NCI-H748 (cell line): ENCODE data around the gene GRB14.
"Not testable (repeated sequence)": the region's sequence is repeated elsewhere in the genome, so short reads cannot be mapped to it uniquely, and the experiment has no call there.

Experiments
- DNase-seq: peaks from one replicate; lab custom pipeline; 2025; ENCODE audit not compliant: unreplicated experiment; lab: John Stamatoyannopoulos, UW

The GRB14 gene

DNA sequence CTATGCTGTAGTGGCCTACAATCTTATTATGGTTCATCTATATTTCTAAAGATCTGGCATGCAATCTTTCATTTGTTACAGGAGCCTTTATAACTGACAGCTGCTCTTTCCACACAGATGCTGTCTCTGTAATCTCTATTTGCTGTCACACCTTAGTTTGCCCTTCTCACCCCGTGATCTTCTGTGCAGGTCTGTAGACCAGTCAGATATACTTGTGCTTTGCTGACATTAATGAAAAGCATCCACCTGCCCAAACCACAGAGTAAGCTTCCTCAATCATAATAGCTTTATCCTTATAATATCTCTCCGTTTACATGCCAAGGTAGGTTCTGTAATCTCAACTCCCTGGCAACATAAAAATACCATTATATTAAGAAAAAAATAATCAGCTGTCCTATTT, 122.4 kb downstream of the GRB14 start:
- peak; percentile 79 for DNase-seq

DNA sequence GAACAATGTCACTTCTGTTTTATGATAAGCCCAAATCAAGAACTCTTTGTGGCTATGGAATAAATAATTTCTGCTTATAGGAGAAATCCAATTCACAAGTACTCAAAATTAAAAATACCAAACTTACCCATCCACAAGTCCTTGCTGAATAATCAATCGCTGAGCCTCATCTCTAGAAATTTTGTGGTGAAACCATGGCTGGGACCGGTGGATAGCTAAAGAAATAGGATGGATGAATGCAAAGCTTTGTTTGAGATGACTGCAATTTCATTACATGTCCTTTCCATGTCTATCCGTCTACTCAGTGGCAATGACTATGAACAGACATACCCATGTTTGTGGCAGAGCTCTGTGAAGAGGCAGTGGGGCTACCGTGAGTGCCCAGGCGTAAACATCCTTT, 124.4 kb downstream of the GRB14 start:
- DNase-seq, result no peak

DNA sequence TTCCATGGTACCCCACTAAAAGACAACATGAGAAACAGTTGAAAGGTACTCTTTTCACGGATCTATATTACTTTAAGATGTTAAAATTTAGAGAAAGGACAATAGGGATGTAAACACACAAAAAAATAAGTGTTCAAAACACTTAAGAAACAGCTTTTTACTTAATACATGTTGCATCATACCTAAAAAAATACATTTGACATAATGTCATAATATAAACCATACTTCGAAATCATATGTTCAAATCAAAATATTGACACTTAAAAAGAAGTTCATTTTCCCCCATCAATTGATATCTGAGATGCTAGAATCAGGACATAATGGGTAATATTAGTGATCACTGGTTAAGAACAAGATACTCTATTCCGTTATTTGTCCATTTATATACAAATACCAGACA, 124.9 kb downstream of the GRB14 start:
- DNase-seq, result no peak

DNA sequence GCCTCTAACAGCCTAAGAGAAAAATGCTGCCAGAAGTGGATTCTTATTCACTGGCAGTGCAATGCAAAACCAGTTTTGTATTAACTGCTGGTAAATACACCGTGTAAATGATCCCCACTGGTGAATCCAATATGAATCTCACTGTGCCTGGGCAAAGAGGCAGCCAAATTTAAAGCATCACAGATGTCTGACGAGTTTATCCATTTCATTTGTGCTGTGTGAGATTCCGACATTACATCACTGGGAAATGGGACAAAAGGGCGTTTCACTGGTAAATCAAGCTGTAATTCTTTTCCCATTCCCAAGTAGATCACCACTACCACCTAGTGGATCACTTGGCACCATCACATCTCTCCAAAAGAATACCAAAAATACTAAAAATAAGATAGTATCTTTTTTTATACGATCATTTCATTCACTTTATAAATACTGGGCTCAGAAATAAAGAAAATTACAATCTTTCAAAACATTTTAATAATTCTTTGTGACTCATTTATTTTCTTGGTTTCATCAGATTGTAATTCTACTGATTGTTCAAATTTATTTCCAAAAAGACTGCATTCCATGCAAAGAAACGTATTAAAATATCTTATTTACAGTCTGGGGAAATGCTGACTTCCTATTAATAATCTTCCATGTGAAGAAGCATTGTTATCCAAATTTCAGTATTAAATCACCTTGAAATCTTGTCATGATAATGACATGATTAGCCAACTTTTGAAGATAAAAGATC, 125.6 kb downstream of the GRB14 start:
- DNase-seq, result peak; percentile 56

DNA sequence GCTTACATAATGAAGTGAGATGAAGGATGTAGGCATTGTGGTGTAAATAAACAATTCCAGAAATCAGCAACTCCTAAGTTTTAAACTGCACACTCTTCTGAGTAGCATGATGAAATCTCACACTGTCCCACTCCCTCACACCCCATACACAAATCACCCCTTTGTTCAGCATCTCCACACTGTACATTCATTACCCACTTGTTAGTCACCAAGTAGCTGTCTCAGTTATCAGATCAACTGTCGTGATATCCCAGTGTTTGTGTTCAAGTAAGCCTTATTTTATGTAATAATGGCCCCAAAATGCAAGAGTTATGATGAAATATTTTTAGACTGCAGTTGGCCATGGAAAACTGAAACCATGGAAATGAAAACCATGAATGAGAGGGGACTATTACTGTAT, 135.7 kb downstream of the GRB14 start:
- no peak for DNase-seq

DNA sequence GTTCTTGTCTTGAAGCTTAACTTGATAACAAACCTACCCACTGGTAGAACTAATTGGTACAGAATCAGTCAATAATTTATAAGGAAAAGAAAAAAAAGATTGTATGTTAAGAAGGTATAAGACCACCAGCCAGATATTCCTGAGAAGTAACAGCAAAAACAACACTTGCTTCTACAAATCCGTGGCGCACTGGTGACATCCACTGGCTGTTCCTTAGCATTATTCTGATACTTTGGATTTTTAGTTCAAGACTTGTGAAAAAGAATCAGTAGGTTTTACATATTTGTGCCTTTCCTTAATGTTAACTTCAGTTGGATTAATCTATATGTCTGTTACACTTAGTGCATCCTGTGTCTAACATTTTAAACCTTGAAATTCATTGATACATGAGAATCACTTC, 141.8 kb downstream of the GRB14 start:
- peak; percentile 67 for DNase-seq

DNA sequence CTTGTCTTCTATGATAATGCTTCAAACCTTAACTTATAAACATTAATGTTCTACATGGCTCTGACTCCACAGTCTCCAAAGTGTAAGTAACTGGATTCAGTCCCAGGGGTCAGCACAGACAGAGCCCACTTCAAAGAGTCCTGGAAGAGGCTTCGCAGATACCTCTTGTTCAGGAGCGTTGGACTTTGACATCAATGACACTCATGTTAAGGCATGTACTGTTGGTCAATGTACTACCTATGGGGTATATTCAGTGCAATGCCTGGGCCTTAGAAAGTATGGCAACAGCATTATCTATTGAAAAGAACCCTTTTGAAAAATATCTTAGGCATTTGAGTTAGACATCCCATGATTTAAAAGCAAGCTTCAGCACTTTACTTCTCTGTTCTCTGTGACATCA, 143.1 kb downstream of the GRB14 start:
- DNase-seq, result no peak

DNA sequence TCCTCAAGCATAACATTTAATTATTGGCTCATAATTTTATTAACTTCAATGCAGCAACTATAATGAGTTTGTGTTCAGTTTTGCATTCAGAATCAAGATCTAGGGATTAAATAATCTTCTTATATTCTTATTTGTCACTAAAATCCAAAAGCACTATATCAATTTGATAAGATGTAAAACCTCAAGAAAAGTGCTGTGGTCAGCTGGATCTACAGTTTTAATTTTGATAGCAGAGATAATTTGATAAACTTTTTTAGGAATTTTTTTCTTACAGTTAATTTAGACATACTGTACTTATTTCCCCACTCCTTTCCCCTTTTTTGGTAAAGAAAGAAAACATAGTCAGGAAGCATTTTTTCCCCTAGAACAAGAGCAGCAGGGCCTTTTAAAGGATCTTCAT, 146.4 kb downstream of the GRB14 start:
- DNase-seq, result no peak

DNA sequence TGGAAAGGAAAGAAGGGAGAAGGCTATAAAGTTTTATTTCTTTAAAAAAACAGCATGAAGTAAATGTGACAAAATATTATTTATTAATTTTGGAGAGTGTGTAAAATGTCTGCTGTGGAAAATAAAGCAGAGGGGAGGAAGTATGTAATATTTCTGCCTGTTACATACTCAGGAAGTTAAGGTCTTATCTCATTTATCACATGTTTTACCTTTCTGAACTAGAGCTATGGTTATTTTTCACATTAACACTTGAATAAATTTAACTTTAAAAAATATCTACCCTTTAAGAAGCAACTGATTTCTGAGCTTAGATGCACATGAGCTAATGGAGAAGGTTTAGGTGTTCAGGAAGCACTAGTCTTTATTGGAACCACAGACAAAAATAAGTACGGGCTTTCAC, 148.3 kb downstream of the GRB14 start:
- DNase-seq, result no peak

DNA sequence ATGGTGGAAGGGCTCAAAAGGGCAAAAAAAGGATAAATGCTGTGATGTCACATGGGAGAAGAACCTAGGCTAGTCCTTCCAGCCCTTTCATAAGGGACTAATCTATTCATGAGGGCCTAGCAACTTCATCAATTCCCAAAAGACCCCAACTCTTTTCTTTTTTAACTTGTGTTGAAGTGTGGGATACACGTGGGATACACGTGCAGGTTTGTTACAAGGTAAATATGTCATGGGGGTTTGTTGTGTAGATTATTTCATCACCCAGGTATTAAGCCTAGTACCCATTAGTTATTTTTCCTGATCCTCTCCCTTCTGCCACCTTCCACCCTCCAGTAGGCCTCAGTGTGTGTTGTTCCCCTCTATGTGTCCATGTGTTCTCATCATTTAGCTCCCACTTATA, 156.2 kb downstream of the GRB14 start:
- not testable (repeated sequence) for DNase-seq

DNA sequence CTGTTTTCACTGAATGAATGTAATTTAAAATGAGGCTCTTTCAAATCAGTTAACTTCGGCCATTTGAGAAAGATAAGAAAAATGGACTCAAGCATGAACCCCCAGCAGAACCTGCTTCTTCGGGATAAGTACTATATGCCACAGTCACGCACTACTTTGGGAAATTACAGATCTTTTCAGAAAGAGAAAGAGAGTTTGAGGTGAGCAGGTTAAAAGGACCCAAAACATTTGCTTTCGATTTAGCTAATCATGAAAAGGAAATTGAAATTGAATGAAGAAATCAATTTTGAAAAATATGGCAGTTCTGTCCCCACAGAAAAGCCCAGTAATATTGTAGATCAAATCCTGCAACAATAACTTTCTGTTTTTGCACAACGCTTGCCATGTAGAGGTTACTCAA, 156.9 kb downstream of the GRB14 start:
- DNase-seq, result no peak

DNA sequence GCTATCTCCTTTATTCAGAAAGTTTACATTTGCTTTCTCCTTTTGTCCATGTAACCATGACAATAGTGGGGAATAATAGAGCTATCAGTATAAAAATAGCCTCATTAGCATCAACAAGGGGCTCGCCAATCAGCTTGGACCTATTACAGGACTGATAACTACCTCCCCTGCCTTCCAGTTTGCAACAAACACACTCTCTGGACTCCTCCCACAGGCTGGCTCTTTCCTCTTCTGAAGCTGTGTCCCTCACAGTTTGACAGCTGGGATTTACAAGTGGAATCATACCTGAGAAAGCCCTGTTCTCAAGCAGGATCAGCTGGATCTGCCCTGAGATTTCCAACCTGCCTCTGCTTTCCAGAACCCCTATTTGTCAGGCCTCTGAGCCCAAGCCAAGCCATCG, 162.5 kb downstream of the GRB14 start:
- peak; percentile 84 for DNase-seq

DNA sequence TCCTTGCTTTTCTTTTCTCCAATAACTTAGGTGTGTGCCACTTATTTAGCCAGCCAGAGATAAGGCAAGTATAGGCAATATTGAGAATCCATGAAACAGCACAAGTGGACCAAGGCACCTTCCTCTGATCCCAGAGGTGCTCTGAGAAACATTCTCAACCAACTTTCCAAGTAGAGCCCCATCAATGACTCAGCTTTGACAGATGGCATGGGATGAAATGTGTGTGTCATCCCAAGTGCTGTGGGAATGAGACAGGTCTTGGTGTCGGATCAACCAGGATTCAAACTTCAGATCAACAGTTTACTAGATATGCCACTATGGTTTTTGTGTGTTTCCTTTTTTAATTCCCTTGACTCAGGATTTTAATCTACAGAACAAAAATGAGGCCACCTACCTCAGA, 164.0 kb downstream of the GRB14 start:
- DNase-seq, result no peak

DNA sequence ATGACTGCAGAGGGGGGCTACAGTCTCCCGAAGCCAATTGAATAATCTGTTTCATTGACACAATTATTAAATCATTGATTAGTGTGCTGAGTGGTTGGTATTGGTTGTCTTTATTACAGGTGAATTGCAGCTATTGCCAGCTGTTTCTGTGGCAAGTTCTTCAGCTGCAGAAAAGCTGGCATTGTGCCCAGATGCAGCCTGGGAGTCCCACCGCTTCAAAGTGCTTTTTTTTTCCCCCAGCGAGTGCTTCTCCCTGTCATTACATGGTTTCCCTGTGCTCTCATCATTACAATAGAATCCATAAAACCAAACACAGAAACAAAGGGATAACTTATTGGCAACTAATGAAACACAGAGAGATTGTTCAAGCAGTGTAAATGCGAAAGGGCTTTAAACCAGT, 164.7 kb downstream of the GRB14 start:
- DNase-seq, result peak; percentile 98

DNA sequence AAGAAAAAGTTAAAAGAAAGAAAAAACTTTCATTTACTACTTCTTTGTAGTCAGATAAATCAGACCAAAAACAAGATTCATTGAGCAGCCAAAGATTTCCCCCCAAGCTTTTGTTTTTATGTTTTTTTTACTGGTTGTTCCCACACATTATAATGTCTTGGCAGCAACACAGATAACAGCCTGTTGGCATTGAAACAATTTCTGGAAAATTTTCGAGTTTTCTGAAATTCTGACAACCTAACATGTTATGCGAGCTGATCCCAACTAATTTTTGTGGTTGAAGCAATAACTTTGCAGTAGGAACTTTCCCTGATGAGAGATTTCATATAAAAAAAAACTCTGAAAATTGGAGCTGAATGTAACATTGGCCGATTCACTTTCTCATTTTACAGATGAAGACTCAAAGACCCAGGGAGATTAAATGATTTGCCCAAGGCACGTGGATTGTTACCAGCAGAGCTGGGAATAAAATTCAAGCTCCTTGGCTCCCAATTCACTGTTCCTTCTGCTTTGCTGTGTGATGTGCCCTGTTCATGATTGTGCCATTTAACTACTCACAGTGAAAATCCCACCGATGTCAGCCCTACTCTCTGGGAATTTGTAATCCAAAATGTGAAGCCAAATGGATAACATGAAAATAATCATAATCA, 167.5 kb downstream of the GRB14 start:
- DNase-seq, result no peak

DNA sequence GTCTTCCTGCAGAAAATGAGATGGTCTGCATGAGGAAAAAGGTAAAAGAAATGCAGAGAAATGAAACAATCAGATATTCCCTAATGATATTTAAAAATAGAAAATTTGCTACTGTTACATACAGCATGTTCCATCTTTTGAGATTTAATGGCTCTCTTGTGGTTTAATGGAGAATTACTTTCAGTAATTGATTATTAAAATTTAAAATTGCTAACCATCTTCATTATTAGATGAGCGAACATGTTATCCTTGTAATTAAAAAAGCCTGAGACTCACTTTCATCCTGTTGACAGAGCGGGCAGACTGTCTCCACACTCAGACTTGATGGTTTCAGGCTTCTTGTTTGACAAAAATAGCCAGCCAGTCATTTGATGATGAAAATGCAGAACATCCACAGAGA, 171.0 kb downstream of the GRB14 start:
- DNase-seq, result no peak

DNA sequence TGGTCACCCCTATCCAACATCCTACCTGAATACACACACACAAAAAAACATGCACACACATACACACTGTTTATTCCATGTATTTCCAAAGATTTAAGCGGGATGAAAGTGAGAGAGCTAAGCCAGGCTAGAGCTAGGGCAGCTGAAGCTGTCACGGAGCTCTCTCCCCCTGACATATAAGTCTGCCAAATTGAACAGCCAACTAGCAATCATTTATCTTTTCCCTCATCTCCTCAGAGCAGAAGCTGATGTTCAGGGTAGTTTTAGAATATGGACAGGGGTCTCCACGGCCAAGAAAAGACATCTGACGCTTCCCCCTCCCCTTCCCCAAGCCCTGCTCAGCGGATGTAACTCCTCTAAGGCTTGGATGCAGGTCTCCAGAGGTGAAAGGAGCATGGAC, 171.6 kb downstream of the GRB14 start:
- no peak for DNase-seq

DNA sequence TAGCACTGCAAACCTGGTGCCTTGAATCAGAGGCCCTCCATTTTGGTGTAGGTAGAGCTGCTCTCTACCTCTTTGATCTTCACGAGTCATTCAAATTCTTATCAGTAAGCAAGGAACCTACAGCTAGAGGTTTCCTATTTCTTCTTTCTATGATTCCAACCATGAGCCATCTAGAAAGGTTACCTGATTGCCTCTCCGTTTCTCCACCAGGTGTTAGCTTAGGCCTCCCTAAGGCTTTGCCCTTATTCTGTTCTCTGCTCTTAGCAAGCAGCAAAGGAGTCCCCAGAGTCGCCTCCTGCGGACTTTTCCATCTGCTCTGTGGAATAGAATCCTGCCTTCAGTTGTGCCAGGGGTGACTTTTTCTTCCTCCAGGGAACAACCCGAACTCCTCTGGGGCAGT, 173.6 kb downstream of the GRB14 start:
- no peak for DNase-seq
